Loucy (cell line): ENCODE data around the gene RNFT2.

ENCODE experiments used
- H2AFZ ChIP-seq: fragments of 200-600 bp; sonication (generic); 2 replicates; pipeline ENCODE4 v1.6.0; 2016; ENCODE audit warnings: antibody characterized with exemption, mild to moderate bottlenecking, low read length, moderate library complexity
- H3F3A ChIP-seq: fragments of 200-600 bp; 2 replicates; pipeline ENCODE4 v1.6.0; 2016; ENCODE audit warnings: antibody characterized with exemption, low read depth, mild to moderate bottlenecking
- H3K27me3 ChIP-seq: fragments of 200-600 bp; sonication (generic); 2 replicates; pipeline ENCODE4 v1.6.1; 2014; ENCODE audit warnings: low read length, mild to moderate bottlenecking; ENCODE audit not compliant: insufficient read depth, poor library complexity, severe bottlenecking
- H3K36me3 ChIP-seq: fragments of 200-600 bp; sonication (generic); 2 replicates; pipeline ENCODE4 v1.6.1; 2016; ENCODE audit warnings: low read length; ENCODE audit not compliant: insufficient read depth
- H3K4me1 ChIP-seq: fragments of 200-600 bp; sonication (generic); 2 replicates; pipeline ENCODE4 v1.5.1; 2014; ENCODE audit warnings: low read length, mild to moderate bottlenecking; ENCODE audit not compliant: insufficient read depth, poor library complexity, severe bottlenecking
- H3K4me2 ChIP-seq: fragments of 200-600 bp; sonication (generic); 2 replicates; pipeline ENCODE4 v1.6.0; 2014; ENCODE audit warnings: antibody characterized with exemption, low read length, low read depth, mild to moderate bottlenecking; ENCODE audit not compliant: poor library complexity, severe bottlenecking
- H3K4me3 ChIP-seq: fragments of 200-600 bp; sonication (generic); 2 replicates; pipeline ENCODE4 v1.5.1; 2014; ENCODE audit warnings: low read length, mild to moderate bottlenecking, mixed read lengths; ENCODE audit not compliant: poor library complexity, severe bottlenecking
- H3K79me2 ChIP-seq: fragments of 200-600 bp; sonication (generic); 2 replicates; pipeline ENCODE4 v1.6.1; 2014; ENCODE audit warnings: low read length; ENCODE audit not compliant: insufficient read depth
- H3K9ac ChIP-seq: fragments of 200-600 bp; sonication (generic); 2 replicates; pipeline ENCODE4 v1.6.0; 2014; ENCODE audit warnings: mild to moderate bottlenecking, low read depth, low read length, moderate library complexity; ENCODE audit not compliant: poor library complexity, severe bottlenecking
- H3K9me2 ChIP-seq: fragments of 200-600 bp; sonication (generic); replicated peaks from 2 replicates; pipeline ENCODE4 v1.6.1; 2016; ENCODE audit warnings: low read depth, low read length, mixed read lengths
- H3K9me3 ChIP-seq: fragments of 200-600 bp; sonication (generic); 2 replicates; pipeline ENCODE4 v1.6.1; 2014; ENCODE audit warnings: mild to moderate bottlenecking, antibody characterized with exemption, low read length, low read depth; ENCODE audit not compliant: insufficient read depth
- H4K20me1 ChIP-seq: fragments of 200-600 bp; sonication (generic); 2 replicates; pipeline ENCODE4 v1.6.0; 2014; ENCODE audit warnings: antibody characterized with exemption, low read length, mild to moderate bottlenecking; ENCODE audit not compliant: insufficient read depth, poor library complexity, severe bottlenecking
- EZH2phosphoT487 ChIP-seq: fragments of 200-600 bp; IDR thresholded peaks from 2 replicates; pipeline ENCODE4 v1.6.1; 2018; ENCODE audit warnings: antibody characterized with exemption, mild to moderate bottlenecking, moderate library complexity, borderline replicate concordance
- TF ChIP-seq, protein P1 (sequence below): fragments of 200-600 bp; sonication (generic); conservative IDR thresholded peaks from 2 replicates; pipeline ENCODE4 v1.5.1; 2014; ENCODE audit warnings: mild to moderate bottlenecking, antibody characterized with exemption, low read length

The RNFT2 gene

DNA sequence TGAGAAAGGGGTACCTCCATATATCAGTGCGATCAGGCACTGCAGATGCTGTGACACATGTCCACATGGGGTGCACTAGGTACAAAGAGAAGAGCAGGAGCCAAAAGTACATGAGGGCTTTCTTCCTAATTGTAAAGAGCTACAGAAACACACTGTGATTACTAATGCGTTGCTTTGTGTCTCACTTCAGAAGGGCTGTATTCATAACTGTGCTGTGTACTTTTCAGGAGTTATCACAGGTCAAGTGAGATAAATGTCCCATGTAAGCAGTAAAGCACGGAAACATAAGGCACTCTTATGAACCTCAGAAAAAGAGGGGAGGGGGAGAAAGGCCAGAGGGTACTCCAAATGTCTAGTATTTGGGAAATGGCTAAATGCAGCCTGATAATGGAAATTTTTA is 10.9 kb upstream of the RNFT2 start:
- Histone ChIP-seq H3K9me2 (no peaks in the 10 kb centered on the region), H2AFZ (no peak overlapping the region), H3K4me1 (peaks cover 13% of the 10 kb centered on the region), H3K36me3 (peaks cover 10% of the 10 kb centered on the region), H3K4me3 (no peak overlapping the region), H4K20me1 (peaks cover 6% of the 10 kb centered on the region), H3K9ac (no peak overlapping the region), H3K27me3 (no peaks in the 10 kb centered on the region), H3K9me3 (no peaks in the 10 kb centered on the region), H3K4me2 (no peak overlapping the region), H3K79me2 (peaks cover 58% of the 10 kb centered on the region), H3F3A (no peaks in the 10 kb centered on the region)
- TF ChIP-seq, protein P1, sequence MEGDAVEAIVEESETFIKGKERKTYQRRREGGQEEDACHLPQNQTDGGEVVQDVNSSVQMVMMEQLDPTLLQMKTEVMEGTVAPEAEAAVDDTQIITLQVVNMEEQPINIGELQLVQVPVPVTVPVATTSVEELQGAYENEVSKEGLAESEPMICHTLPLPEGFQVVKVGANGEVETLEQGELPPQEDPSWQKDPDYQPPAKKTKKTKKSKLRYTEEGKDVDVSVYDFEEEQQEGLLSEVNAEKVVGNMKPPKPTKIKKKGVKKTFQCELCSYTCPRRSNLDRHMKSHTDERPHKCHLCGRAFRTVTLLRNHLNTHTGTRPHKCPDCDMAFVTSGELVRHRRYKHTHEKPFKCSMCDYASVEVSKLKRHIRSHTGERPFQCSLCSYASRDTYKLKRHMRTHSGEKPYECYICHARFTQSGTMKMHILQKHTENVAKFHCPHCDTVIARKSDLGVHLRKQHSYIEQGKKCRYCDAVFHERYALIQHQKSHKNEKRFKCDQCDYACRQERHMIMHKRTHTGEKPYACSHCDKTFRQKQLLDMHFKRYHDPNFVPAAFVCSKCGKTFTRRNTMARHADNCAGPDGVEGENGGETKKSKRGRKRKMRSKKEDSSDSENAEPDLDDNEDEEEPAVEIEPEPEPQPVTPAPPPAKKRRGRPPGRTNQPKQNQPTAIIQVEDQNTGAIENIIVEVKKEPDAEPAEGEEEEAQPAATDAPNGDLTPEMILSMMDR = 0 out of 2 replicates have a peak, but pooled peaks have one; percentile 10
- TF ChIP-seq EZH2phosphoT487 = no peak

DNA sequence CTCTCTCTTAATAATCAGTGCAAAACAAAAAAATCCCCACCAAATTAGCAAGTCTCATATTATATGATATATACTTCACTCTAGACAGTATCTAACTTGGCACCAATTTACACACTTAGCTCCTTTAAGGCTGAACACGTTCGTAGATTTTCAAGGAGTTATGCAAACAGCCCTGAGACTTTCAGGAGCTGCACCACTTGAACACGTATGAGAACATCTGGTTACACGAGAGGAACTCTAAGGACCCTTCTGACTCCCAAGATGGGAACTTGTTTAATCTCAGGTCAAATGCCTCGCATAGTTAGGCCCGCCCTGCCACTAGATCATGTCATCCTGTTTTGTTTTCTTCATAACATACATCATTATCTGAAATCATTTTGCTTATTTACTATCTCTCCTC is 10.2 kb upstream of the RNFT2 start:
- no peak overlapping the region for H3K4me3 ChIP-seq
- H2AFZ ChIP-seq = no peak overlapping the region
- H3K9me2 ChIP-seq = no peaks in the 10 kb centered on the region
- peaks cover 4% of the 10 kb centered on the region; the same call in 1 of the 2 replicates for H3K36me3 ChIP-seq
- H3F3A ChIP-seq = no peaks in the 10 kb centered on the region
- no peak overlapping the region for H3K4me2 ChIP-seq
- no peaks in the 10 kb centered on the region for H3K27me3 ChIP-seq
- no peak for TF ChIP-seq EZH2phosphoT487
- TF ChIP-seq, protein P1 = no peak
- H4K20me1 ChIP-seq = peaks cover 6% of the 10 kb centered on the region
- no peaks in the 10 kb centered on the region for H3K9me3 ChIP-seq
- H3K9ac ChIP-seq = no peak overlapping the region
- H3K79me2 ChIP-seq = peaks cover 64% of the 10 kb centered on the region
- peaks cover 13% of the 10 kb centered on the region for H3K4me1 ChIP-seq

DNA sequence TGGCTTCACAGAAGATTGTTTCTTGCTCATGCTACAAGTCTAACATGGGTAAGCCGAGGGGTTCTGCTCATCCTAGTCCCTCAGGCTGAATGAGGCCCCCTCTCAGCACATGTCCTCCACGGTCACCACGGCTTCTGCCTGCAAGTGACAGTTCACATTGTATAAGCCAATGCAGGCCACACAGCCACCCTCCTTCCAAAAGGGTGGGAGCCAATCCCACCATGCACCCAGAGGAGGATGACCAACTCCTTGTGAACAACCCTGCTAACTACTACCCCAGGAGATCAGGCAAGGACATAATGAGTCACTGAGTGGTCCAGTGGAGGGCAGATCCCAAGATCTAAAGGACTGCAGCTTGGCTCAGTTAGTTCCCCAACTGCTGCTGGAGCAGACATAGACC is 6.3 kb upstream of the RNFT2 start:
- no peak for TF ChIP-seq EZH2phosphoT487
- TF ChIP-seq, protein P1 = no peak
- no peaks in the 10 kb centered on the region for H3K27me3 ChIP-seq
- 0 out of 2 replicates have a peak, but pooled peaks cover 4% of the 10 kb centered on the region for H3K36me3 ChIP-seq
- H4K20me1 ChIP-seq = peaks cover 17% of the 10 kb centered on the region
- no peak overlapping the region for H2AFZ ChIP-seq
- no peaks in the 10 kb centered on the region for H3F3A ChIP-seq
- no peaks in the 10 kb centered on the region for H3K9me3 ChIP-seq
- no peaks in the 10 kb centered on the region for H3K9me2 ChIP-seq
- H3K4me3 ChIP-seq = no peak overlapping the region
- H3K9ac ChIP-seq = no peak overlapping the region
- H3K4me1 ChIP-seq = peaks cover 21% of the 10 kb centered on the region
- H3K79me2 ChIP-seq = peaks cover 81% of the 10 kb centered on the region
- H3K4me2 ChIP-seq = peak overlapping the region; percentile 16
